Esophagus (tissue), 2 donors: Measurements from ENCODE around the gene TMEM19. TPM values are rescaled to one million over a fixed set of nuclear protein-coding genes. Genes with fewer than 3 reads are reported as not detected.
"Not testable (repeated sequence)": the region's sequence is repeated elsewhere in the genome, so short reads cannot be mapped to it uniquely, and the experiment has no call there.

Experiments used
- H3K27ac ChIP-seq, 2 donors: one replicate each; pipeline ENCODE4 v1.5.1; 2013; ENCODE audit warnings: low read depth in 2 of 2, mild to moderate bottlenecking in 2 of 2, inconsistent platforms in 1 of 2, low read length in 1 of 2, moderate library complexity in 1 of 2
- H3K27me3 ChIP-seq, 2 donors: one replicate each; pipeline ENCODE4 v1.6.1; 2013; ENCODE audit warnings: low read length in 2 of 2, control low read depth in 1 of 2, mild to moderate bottlenecking in 1 of 2; ENCODE audit not compliant: insufficient read depth in 2 of 2, control insufficient read depth in 1 of 2
- H3K36me3 ChIP-seq, 2 donors: one replicate each; pipeline ENCODE4 v1.6.1; 2013; ENCODE audit warnings: low read length in 1 of 2; ENCODE audit not compliant: control insufficient read depth in 2 of 2, insufficient read depth in 2 of 2
- H3K4me1 ChIP-seq, 2 donors: one replicate each; pipeline ENCODE4 v1.6.1; 2013; ENCODE audit warnings: low read length in 1 of 2; ENCODE audit not compliant: control insufficient read depth in 2 of 2, insufficient read depth in 2 of 2
- H3K4me3 ChIP-seq, 2 donors: one replicate each; pipeline ENCODE4 v1.5.1; 2013; ENCODE audit warnings: low read length in 2 of 2, mild to moderate bottlenecking in 2 of 2, low read depth in 1 of 2, moderate library complexity in 1 of 2
- H3K9me3 ChIP-seq, 2 donors: one replicate each; pipeline ENCODE4 v1.6.1; 2013; ENCODE audit warnings: mild to moderate bottlenecking in 2 of 2, low read depth in 1 of 2, low read length in 1 of 2, moderate library complexity in 1 of 2; ENCODE audit not compliant: control insufficient read depth in 2 of 2, insufficient read depth in 1 of 2
- WGBS, 2 donors: extraction: QIAGEN DNeasy Blood & Tissue Kit; methylation state at CpG; one replicate each; pipeline ENCODE4 v1.1.7; 2013; 5-methylcytosine and 5-hydroxymethylcytosine counted together
- polyA plus RNA-seq, 2 donors: library from polyadenylated mRNA; stranded (reverse); fragments of 200-250 nt; gene quantifications; one replicate each; pipeline ENCODE4 v1.2.3, GENCODE V29; 2013
- donor health status: healthy with polysubstance abuse.
- donor health status: Bipolar disorder and iron deficiency.

Gene TMEM19
- polyA plus RNA-seq, 2 donors = 15.5 to 32.1 TPM

DNA sequence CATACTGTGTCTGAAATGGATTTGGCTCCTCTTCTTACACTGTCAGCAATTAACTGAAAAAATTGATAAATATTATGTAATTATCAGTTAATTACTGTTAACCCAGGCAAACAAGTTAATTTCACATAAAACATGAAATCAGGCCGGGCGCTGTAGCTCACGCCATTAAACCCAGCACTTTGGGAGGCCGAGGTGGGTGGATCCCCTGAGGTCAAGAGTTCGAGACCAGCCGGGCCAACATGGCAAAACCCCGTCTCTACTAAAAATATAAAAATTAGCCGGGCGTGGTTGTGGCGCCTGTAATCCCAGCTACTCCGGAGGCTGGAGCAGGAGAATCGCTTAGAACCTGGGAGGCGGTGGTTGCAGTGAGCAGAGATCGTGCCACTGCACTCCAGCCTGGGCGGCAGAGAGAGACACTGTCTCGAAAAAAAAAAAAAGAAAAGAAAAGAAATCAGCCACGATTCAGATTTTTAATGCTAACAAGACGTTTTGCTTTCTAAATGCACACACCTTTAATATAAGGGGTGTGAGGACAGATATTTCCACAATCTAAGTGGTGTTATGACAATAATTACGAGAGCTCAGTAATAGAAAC, 473 bp upstream of the TMEM19 start:
- peak overlapping the region; percentile 88 to 99 for H3K27ac ChIP-seq
- H3K4me3 ChIP-seq = peak overlapping the region; percentile 65 to 88
- no peaks in the 10 kb centered on the region for H3K9me3 ChIP-seq
- no peaks in the 10 kb centered on the region for H3K36me3 ChIP-seq
- WGBS, 2 donors = 19 to 22% methylated on average over 19 of the region's 19 CpGs
- H3K27me3 ChIP-seq = no peaks in the 10 kb centered on the region
- H3K4me1 ChIP-seq = no peaks in the 10 kb centered on the region

DNA sequence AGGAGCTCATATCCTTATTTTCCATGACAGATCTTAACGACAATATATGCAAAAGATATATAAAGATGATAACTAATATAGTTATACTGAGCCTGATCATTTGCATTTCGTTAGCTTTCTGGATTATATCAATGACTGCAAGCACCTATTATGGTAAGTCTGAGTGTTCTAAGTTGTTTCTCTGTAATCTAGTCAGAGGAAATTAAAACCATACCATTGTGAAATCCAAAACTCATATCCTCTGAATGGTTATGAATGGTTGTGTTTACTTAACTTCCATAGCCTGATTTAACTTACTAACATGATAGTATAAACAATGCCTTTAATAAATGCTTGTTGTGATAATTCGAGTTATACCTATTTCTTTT, 760 bp downstream of the TMEM19 start:
- Histone ChIP-seq H3K4me1 (no peaks in the 10 kb centered on the region), H3K36me3 (no peaks in the 10 kb centered on the region), H3K27ac (peak overlapping the region; percentile 88 to 99), H3K27me3 (no peaks in the 10 kb centered on the region), H3K9me3 (no peaks in the 10 kb centered on the region), H3K4me3 (peak overlapping the region; percentile 65 to 88)
- 3 to 8% methylated on average over 3 of the region's 3 CpGs for WGBS, 2 donors

- H3K27ac ChIP-seq = peak overlapping the region; percentile 34 to 61
- H3K9me3 ChIP-seq, H3K4me1 ChIP-seq, H3K27me3 ChIP-seq, H3K36me3 ChIP-seq: not testable (repeated sequence)
- H3K4me3 ChIP-seq = peak overlapping the region; percentile 2 to 88
- WGBS, 2 donors = 60 to 65% methylated on average over 11 of the region's 11 CpGs
These were observed 1.3 kb downstream of the TMEM19 start for GRCh38 chr12:71687172-71687571.

DNA sequence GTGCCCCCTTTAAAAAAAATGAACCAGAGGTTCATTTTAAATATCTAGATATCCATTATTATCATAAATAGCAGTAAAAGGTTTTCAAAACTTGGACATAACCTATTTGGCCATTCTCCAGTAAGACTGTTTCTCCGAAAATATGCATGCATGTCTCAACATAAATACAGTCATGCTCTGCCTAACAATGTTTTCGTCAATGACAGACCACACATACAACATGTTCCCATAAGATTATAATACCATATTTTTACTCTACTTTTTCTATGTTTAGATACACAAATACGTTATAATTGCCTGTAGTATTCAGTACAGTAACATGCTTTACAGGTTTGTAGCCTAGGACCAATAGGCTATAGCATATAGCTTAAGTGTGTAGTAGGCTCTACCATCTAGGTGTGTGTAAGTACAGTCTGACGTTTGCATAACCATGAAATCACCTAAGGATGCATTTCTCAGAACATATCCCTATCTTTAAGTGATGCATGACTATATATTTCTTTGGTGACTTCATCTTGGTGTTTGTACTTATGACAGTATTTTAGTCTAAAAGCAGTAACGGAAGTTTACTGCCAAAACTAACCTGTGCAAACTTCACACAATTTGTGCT, 3.2 kb downstream of the TMEM19 start:
- Histone ChIP-seq H3K36me3 (no peaks in the 10 kb centered on the region), H3K4me1 (peaks cover 0 to under 1% of the 10 kb centered on the region in 2 donors), H3K9me3 (no peaks in the 10 kb centered on the region), H3K4me3 (peak overlapping the region in 1 of 2 donors; percentile 88), H3K27me3 (no peaks in the 10 kb centered on the region), H3K27ac (peak overlapping the region in 1 of 2 donors; percentile 57)
- WGBS, 2 donors = 45 to 50% methylated on average over 5 of the region's 5 CpGs

- H3K36me3 ChIP-seq = no peaks in the 10 kb centered on the region
- peaks cover 0 to 2% of the 10 kb centered on the region in 2 donors for H3K4me1 ChIP-seq
- no peaks in the 10 kb centered on the region for H3K27me3 ChIP-seq
- H3K27ac ChIP-seq = no peak overlapping the region
- 68 to 85% methylated on average over 4 of the region's 4 CpGs for WGBS, 2 donors
- no peak overlapping the region for H3K4me3 ChIP-seq
- no peaks in the 10 kb centered on the region for H3K9me3 ChIP-seq
These were observed 5.7 kb downstream of the TMEM19 start for GRCh38 chr12:71691504-71692129.

- Histone ChIP-seq H3K27me3 (no peaks in the 10 kb centered on the region), H3K4me3 (no peak overlapping the region), H3K4me1 (peaks cover 0 to 2% of the 10 kb centered on the region in 2 donors), H3K36me3 (peaks cover 0 to 3% of the 10 kb centered on the region in 2 donors), H3K9me3 (no peaks in the 10 kb centered on the region), H3K27ac (peak overlapping the region in 1 of 2 donors; percentile 42)
- 85 to 88% methylated on average over 7 of the region's 7 CpGs for WGBS, 2 donors
These were observed 7.2 kb downstream of the TMEM19 start for GRCh38 chr12:71693126-71693525.

DNA sequence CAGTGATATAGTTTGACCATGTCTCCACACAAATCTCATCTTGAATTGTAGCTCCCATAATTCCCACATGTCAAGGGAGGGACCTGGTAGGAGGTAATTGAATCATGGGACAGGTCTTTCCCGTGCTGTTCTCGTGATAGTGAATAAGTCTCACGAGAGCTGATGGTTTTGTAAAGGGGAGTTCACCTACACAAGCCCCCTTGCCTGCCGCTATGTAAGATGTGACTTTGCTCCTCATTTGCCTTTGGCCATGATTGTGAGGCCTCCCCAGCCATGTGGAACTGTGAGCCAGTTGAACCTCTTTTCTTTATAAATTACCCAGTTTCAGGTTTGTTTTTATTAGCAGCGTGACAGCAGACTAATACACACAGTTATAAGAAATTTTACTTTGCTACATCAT, 7.8 kb downstream of the TMEM19 start:
- not testable (repeated sequence) for H3K27me3 ChIP-seq, H3K4me1 ChIP-seq, H3K9me3 ChIP-seq, H3K4me3 ChIP-seq, H3K36me3 ChIP-seq
- 77 to 84% methylated on average over 5 of the region's 5 CpGs for WGBS, 2 donors
- peak overlapping the region; percentile 68 to 92 for H3K27ac ChIP-seq

GRCh38 chr12:71694099-71694820, 8.4 kb downstream of the TMEM19 start:
- H3K27me3 ChIP-seq = no peaks in the 10 kb centered on the region
- H3K36me3 ChIP-seq = peaks cover 2 to 3% of the 10 kb centered on the region in 2 donors
- H3K9me3 ChIP-seq = no peaks in the 10 kb centered on the region
- peak overlapping the region; percentile 85 to 92 for H3K27ac ChIP-seq
- WGBS, 2 donors = 91 to 100% methylated on average over 1 of the region's 1 CpG
- peaks cover 0 to 2% of the 10 kb centered on the region in 2 donors for H3K4me1 ChIP-seq
- H3K4me3 ChIP-seq = no peak overlapping the region

DNA sequence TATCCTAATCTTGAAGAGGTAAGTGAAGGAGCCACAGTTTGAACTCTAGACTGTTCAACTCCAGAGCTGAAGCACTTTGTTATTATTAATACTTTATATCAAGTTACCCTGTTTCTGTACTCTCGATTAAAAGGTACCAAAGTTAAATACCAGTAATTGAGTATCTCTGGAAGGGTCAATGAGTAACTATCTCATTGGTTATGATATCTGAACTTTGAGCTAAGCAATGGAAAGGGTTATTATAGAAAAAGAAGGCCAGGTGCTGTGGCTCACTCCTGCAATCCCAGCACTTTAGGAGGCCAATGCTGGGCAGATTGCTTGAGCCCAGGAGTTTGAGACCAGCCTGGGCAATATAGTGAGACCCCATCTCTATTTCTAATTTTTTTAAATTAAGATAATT, 9.9 kb downstream of the TMEM19 start:
- no peaks in the 10 kb centered on the region for H3K9me3 ChIP-seq
- WGBS, 2 donors = 91 to 95% methylated on average over 1 of the region's 1 CpG
- H3K4me3 ChIP-seq = no peak overlapping the region
- peaks cover 7% of the 10 kb centered on the region in 2 donors for H3K36me3 ChIP-seq
- H3K4me1 ChIP-seq = peaks cover 0 to 2% of the 10 kb centered on the region in 2 donors
- H3K27ac ChIP-seq = no peak overlapping the region
- H3K27me3 ChIP-seq = no peaks in the 10 kb centered on the region
